ENCODE measurements around the gene ELAVL2.

Gene ELAVL2

DNA sequence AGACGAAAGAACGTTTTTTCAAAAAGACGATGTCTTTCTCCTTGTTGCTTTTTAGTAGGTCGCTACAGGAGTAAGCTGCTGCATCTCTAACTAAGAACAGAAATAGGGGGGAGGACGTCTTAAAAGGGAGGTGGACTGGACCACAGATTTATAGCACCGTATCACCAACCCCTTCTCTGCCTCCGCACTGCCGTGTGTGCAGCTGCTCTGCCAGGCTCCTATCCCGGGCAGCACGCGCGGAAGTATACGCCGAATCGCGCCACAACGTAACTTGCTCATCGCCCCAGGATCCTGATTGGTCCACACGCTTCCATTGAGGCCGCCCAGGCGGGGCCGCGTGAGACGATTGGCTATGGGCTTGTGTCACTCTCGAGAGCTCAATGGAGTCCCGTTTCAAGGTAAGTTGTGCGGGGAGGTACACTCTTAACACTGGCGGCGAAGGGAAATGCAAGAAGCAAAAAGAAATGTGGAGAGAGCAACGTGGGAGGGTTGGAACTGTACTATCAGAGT, at the start of gene ELAVL2:
Gene ELAVL2, minus strand, starts transcription at position 121 of the 510 bp plus-strand sequence. CDS start 64,006 bp downstream, outside the sequence.
- DNase-seq, result peak; percentile 41

DNA sequence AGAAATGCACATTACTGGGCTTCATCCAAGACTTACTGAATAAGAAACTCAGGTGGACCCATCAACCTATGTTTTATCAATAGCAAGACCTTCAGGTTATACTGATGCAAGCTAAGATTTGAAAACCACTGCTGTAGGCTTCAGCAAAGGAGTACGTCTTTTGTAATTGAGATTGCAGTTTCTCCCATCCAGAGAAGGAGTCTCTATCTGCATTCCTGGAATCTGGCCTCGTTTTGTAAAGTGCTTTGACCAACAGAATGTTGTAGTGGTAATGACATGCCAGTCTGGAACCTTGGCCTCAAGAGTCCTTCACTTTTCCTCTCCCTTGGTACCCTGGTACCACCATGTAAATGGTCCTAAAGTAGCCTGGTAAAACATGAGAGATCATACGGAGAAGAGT, 32.2 kb upstream of the ELAVL2 start:
- no peak for DNase-seq

DNA sequence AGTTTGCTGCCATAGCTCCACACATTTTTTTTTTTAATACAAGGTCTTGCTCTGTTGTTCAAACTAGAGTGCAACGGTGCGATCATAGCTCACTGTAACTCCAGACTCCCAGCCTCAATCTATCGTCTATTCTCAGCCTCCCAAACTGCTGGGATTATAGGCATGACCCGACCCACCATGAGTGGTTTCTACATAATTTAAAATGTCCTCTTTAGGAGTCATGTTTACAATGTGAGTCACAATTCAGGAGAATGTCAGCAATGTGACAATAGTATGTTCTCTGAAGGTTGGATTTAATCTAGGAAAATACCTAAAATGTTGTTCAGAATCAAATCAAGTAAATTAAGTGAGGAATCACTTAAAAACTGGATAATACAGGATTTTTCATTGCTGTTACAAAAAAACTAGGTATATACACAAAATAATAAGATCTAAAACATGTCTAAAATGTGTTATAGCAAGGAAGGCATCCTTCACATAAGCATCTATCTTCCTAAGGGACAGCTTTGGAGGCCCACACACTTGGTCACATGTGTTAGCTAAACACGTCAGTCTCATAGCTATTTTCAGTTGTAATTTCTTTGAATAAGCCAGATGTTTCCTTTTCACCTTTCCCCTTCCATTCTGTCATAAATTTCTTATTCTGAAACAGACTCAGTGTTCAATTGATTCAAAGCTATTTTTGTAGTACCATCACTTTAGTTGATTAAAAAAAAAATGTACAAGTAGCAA, 30.0 kb upstream of the ELAVL2 start:
- no peak for DNase-seq

DNA sequence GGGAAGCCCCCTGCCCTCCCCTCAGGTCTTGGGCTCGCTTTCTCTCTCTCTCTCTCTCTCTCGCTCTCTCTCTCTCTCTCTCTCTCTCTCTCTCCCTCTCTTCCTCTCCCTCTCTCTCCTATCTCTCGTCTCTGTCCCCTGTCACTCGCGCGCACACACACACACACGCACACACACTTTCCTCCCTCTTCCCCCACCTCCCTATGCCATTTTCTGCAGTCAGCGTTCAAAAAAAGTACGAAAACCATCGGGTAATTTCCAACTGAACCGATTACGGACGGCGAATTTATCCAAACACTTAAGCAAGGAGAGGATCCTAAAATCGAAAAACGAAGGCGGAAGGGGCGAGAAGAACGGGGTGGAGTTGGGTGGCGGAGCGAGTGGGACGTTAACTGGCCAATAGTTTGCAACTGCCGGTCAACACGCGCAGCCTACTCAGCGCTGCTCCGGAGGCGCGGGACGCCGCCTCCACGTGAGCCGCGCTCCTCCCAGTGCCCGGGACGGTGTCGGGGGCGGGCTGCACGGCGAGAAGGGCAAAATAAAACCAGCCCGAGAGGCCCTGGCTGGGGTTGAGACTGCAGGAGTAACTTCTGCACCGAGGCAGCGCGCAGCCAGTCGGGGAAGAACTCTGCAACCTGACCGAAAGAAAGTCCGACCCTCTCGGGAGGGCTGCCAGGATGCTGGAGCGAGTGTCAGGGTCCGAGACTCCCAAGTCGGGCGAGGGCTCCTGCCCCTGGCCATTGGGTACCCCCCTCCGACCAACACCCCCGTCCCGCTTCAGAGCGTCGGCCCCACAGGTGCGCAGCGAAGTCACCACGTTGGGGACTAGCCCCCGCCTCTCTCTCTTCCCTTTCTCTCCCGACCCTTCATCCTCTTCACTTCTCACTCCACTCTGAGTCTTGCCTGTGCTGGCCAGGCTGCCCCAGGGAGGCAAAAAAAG, 24.9 kb upstream of the ELAVL2 start:
- DNase-seq, result no peak

DNA sequence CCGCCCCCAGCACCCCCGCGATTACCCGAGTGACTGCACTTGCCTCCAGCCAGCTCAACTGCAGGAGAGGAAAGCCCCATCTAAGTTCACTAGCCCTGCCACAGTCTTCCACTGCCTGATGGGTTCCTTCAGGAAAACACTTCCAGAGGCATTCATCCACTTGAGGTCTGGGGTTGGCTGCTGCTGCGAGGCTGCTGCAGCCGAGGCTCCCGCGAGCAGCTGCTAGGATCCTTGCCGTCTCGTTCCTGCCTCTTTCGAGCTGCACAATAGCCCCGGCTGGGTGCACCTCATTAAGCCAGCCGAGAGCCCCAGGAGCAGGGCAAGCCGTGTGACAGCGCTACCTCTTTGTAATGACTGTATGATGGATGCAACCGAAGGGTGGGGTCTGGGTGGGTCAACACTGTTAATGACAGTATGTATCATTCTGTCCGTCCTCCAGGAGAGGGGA, 24.2 kb upstream of the ELAVL2 start:
- DNase-seq, result no peak

DNA sequence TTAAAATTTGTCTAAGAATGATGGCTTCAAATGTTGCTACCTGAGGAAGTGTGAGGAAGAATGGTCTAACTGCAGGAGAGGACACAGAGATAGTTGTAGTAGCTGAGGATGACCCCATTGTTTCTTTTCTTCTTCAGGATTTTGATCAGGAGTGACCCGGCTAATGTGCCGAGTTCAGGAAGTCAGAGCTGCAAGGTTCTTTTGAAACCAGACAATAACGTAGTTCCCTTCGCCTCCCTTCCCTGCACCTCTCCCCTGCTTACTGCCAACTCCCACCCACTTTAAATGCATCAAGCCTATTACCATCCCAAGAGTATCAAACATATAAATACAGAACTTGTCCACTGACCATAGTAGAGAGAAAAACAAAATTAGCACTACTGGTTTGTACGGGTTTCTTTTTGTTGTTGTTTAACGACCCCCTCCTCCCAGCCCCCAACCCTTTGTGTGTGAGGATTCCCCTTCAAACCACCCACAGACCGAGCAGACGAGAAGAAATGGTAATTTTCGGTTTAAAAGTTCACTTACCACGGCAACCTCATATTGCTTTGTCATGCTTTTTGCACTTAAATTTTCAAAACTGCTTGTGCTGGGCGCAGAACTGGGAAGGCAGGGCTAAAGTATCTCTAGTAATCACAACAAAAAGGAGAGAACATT, 23.5 kb upstream of the ELAVL2 start:
- DNase-seq, result no peak

DNA sequence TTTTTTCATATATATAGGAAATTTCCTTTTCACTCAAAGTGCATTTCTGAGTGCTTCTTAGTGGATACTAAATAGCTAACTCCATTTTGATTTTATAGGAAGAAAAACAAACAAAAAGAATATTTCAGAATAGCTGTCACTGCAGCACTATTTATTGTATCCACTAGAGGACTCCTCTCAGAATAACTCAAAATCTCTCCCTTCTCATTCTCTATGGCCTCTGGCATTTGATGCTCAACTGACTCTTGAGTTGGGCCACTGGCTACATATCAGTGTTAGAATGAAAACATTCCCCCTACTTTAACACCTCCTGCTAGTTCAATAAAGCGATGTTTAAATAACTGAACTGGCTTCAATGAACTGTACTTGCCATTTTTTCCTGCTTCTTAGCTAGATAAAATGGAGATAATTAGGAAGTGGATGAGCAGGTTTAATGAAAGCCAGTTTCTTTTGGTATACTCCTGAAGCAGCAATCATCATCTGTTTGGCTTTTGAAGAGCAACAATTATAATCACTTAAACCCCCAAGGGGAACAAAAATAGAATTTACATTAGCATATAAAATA, 16.6 kb upstream of the ELAVL2 start:
- no peak for DNase-seq

DNA sequence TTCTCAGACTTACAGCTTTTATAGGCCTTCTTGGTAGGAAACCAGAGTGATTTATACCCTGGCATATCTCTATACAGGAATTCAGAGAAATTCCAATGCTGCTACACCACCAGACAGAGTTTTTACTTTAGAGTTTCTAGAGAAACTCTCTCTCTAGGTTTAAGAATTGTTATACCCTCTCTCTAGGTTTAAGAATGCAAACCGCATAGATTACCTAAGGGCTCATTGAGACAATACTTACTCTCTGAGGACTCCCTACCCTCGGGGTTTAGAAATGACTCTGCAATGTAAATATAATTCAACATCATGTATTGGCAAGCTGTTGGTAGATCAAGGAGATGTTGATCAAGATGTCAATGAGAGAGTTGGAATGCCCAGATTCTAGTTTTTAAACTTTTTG, 15.3 kb upstream of the ELAVL2 start:
- DNase-seq, result no peak

DNA sequence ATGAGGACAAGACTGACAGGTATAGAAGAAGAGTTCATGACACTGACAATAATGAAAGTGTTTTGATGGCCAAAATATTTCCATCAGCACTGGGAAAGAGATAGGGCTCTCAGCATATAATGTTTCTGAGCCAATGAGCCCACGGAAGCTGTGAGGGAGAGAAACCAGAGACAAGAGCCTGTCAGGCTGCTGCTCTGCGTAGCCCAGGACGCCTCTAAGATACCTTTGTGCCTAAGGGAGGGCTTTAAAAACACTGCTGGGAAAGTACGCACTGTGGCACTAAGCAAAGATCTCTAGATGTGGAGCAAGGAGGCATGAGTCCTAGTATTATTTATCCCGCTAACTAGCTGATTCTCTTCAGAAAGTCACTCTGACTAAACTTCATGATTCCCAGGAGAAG, 11.0 kb upstream of the ELAVL2 start:
- DNase-seq, result no peak

DNA sequence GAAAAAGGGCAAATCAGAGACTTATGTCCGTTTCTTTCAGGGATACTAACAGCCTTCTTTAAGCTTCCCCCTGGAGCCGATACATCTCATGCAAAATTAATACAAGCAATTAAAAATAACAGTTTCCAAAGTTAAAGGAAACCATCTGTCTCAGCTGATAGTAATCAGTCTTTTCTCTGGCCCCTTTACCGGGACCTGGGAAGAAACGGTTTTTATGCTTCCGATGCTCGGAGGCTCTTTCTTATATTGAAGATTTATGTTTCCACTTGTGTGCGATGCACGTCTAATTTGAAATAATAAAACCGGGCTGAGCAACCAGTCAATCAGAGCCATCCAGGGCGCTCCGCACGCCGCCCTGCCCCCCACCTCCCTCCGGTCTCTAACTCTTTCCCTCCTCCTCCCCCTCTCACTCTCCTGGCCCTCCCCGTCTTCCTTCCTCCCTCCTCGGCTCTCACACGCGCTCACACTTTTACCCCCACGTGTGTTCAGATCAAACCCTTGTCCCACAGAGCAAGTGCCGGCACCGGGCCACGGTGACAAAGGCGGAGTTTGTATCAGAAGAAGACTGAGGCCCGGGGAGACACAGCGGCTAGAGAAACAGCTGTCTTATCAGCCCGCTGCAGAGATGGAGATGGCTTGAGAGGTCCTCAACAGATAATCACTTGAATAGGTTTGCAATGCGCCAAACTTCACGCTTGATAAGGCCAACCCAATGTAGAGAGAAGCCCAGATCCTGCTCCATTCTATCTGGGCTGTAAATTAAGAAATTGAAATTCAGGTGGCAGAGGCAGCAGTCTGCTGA, 5.1 kb upstream of the ELAVL2 start:
- no peak for DNase-seq

DNA sequence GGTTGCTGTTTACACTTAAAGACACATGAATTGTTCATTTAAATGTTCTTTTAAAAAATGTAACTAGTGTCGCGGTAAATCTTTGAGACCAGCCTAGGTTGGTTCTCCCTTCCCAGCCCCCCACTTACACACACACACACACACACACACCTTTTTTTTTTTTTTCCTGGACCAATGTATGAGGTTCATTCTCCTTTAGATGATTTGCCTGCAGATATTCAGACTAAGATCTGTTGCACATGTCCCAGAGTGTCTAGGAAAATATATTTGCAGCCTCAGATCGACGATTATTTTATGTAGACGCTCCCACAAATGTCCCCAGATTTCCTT, 4.4 kb upstream of the ELAVL2 start:
- DNase-seq, result no peak

DNA sequence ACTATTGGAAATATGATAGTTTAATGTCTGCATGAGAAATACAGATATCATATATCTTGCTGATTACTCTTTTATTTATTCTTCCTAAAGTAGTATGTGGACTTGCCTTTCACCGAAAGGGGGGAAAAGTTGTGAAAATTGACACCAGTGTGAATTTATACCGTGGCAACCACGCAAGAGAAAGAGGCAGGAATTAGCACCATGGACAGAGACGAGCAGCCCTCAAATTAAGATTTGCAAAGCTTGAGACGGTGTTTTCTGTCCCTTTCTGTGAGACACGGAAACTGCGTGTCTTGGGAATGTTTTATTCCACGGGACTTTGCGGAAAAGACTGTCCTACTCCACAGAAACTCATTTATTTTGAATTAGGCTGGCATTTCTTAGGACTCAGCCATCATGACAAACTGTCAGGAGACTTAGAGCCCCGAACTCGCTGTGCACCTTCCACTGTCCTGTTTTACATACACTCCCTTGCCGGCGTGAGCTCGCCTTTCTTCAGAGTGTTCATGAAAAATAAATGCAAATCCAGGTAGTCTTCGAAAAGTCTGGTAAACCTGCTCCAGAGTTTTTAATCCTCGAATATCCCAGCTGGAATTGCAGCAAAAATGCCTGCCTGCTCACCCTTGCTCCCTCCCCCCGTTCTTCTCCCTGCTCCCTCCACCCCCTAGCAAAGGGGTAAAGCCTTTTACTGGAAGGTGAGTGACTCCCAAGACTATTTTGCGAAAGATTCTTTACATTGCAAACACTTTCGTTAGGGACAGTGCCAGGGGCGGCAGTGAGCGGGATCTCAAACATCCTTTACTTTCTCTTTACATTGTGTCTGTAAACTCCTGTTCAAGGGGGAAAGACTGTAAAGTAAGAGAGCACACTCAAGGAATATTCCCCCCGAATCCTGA, 3.8 kb upstream of the ELAVL2 start:
- DNase-seq, result no peak

DNA sequence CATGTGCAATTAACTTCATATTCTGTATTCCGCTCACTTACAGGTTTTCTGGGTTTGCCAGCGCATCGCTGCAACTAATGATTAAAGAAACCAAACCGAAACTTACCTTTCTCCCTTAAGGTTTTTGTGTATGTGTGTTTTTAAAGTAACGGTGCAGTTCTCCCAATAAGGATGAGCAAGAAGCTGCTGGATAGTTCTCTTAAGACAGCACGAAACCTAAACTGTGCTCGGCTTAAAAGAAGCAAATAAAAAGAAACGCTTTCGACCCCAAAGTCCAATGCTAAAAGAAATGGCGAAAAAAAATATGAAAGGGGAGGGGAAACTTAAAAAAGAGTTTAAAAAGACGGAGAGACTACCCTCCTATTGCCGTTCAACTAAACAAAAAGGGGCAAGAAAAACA, 340 bp downstream of the ELAVL2 start:
- no peak for DNase-seq

DNA sequence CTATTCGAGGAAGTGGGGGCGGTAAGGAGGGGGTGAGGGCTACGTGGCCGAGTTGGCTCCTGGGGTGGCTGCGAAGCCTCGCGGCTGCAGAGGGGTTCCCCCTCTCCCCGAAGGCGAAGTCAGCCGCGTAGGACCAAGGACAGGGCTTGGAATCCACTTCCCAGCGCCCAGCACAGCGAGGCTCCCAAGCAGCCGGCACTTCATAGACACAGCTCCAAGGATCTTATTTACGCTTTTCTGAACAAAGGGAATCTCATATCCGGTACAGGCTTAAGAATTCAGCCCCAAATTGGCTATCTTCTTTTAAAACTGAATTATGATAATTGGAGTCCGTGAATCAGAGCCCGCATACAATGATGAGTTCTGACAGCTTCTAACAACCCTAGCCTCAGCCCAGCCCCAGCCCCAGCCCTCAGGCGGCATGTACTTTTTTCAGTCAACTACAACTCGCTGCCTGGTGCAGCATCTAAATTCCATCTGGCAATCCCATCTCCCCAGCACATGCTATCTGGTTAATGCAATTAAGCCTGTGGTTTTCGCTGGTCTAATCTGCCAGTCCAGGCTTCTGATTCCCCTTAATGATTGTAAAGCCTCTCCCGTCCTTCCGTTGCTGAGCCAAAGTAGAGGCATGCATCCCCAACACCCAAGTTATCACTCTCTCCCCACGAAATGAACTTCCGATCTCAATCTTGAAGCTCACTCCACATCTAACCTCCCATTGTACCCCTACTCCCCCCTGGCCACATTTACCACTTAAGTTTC, 1.0 kb downstream of the ELAVL2 start:
- DNase-seq, result no peak

DNA sequence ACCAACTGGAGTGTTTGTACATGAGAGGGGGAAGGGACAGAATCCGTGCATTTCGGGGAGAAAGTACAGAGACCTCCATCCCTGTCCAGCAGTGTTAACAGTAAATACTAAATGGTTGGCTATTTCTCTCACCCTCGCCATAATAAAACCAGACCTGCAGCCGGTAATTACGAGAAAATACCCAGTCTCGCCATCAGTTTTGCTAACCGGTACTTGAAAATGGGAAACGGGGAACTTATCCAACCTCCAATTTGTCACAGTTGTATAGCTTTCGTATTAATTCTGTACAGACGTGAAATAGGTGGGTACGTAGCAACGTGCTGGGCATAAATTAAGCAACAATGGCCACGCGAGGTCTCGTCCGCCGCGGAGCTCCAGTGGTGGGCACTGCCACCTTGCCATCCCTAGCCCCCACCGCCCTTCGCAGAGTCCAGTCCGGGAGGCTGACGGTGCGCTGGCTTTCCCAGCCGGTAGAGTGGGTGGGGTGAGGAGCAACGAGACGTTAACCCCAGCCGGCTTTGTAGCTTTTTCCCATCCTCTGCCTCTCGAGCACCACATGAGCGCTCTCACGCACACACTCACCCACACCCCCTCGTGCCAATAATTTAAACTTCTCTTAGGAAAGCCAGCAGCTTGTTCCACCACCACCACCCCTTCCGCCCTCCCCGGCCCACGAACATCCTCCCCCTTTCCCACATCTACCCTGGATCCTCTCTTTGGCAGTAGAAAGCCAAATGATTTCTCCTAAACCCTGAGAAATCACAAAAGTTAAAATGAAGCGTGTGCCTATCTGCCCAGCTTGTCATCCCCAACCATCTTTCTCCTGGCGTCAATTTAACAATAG, 1.8 kb downstream of the ELAVL2 start:
- DNase-seq, result no peak

DNA sequence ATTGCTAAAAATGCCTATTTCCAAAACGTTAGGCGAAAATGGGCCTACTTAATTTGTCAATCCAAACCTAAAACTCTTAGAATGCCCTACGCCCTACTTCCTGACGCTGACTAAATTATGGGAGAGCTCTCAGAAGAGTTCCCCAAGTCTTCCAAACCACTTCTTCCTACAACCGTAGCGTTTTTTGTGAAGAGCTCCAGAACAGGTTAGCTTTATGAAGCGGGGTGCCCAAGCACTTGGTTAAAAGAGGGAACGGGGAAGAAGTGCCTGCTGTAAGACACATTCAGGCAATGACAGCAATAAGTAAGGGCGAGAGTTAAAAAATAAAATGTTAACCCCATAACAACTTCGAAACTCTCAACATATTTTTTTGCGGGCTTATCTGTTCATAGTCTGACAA, 2.8 kb downstream of the ELAVL2 start:
- DNase-seq, result no peak

DNA sequence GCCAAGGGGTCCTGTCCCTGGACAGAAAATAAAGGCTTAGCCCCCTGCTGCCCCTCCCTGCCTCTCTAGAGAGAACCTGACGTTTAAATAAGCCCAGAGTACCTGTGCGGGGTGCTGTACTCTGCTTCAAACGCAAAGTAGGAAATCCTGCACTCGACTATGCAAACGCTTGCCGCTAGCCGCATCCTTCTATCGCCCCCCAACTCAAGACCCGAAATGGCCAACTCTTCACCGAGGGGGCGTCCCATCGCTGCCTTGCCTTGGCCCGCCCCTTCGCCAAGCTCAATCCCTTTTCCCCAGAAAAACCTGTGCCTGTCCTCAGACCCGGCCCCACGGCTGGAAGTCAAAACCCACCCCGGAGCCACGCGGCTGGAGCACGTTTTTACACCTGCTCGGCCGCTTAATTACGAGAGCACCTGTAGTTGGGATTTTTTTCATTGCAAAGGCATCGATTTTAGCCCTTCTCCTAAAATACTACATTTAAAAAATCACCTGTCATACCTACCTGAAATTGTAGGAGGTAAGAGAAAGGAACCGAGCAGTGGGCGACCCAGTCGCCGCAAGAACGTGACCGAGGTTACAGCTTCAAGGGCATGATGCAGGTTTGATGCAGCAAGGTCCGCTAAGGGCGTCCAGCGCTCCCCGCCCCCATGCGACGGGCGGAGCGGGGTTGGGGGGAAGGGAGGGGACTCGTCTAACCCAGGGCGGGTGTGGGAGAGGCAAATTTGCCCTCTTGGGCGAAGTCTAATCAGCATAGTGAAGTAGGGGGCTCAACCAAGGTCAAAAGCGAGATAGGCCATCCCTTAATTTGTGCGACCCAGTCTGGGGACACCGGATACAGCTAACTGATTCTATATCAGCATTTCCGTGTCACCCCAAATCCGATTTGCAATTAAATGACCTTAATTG, 3.5 kb downstream of the ELAVL2 start:
- DNase-seq, result no peak
